ENCODE results near the gene ZPBP2. TPM values are rescaled to one million over a fixed set of nuclear protein-coding genes. Genes with fewer than 3 reads are reported as not detected.
A peak's percentile ranks its signal among the peaks of the same experiment; 100 is the strongest.

ZPBP2 gene
- total RNA-seq, 1 donor = not detected

DNA sequence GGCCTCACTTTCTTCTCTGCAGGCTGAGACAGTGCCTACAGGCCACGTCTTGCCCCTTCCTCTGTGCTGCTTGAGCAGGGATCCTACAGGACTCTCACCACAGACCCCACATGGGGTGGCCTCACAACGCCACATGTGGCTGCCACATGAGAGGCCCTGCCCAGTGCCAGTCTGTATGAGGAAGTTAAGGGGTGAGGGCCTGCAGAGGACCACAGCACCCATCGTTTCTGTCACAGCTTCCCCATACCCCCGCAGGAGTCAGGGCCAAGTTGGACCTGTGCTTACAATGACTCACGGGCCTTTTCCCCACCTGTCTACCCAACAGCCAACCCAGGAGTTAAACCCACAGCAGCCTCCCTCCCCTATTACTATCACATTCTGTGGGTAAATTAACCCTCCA lies 53.3 kb downstream of the ZPBP2 start:
- no peak overlapping the region for H3K4me3 ChIP-seq (ENCODE audit: low read depth, low read length)
- DNase-seq (ENCODE audit: low read depth) = no peak
- TF ChIP-seq, protein P1, sequence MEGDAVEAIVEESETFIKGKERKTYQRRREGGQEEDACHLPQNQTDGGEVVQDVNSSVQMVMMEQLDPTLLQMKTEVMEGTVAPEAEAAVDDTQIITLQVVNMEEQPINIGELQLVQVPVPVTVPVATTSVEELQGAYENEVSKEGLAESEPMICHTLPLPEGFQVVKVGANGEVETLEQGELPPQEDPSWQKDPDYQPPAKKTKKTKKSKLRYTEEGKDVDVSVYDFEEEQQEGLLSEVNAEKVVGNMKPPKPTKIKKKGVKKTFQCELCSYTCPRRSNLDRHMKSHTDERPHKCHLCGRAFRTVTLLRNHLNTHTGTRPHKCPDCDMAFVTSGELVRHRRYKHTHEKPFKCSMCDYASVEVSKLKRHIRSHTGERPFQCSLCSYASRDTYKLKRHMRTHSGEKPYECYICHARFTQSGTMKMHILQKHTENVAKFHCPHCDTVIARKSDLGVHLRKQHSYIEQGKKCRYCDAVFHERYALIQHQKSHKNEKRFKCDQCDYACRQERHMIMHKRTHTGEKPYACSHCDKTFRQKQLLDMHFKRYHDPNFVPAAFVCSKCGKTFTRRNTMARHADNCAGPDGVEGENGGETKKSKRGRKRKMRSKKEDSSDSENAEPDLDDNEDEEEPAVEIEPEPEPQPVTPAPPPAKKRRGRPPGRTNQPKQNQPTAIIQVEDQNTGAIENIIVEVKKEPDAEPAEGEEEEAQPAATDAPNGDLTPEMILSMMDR (IDR thresholded peaks at IDR 0.05; ENCODE audit: insufficient read depth, low read length) = no peak

DNA sequence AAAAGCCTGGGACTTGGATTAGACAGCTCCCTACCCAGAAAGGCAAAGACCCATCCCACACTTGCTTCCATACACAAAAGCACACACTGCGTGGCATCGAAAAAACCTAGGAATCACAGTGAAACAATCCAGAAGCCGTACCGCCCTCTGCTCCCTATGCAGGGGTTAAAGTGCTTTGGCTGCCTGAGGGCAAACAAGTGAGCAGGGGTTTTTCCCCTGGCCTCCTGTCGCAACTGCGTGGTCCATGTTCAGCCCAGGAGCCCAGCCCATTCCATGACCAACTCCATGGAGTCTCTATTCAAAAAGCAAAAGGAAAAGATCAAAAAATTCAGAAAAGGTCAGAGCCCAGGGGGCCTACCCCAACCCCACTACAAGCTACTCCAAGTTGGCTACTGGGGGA lies 54.0 kb downstream of the ZPBP2 start:
- DNase-seq (ENCODE audit: low read depth) = no peak
- TF ChIP-seq, protein P1 (IDR thresholded peaks at IDR 0.05; ENCODE audit: insufficient read depth, low read length) = no peak
- H3K4me3 ChIP-seq (ENCODE audit: low read depth, low read length) = no peak overlapping the region

DNA sequence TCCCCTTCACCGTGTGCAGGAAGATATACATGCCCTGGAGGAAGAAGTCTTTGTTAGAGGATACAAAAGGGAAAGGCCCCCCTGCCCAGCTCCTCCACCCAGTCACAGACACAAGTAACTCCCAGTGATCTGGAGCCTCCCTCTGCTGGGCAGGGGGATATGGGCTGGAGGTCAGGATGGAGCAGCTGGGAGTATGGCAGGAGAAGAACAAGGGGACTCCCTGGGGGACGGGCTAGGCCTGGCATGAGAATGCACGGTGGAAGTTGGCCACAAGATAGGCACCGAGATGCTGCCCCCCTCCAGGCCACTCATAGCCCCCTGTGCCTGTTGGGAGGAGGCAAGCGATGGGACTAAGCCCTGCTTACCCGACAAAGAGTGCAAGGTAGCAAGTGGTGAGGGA lies 55.2 kb downstream of the ZPBP2 start:
- no peak overlapping the region for H3K4me3 ChIP-seq (ENCODE audit: low read depth, low read length)
- no peak for DNase-seq (ENCODE audit: low read depth)
- TF ChIP-seq, protein P1 (IDR thresholded peaks at IDR 0.05; ENCODE audit: insufficient read depth, low read length) = no peak

DNA sequence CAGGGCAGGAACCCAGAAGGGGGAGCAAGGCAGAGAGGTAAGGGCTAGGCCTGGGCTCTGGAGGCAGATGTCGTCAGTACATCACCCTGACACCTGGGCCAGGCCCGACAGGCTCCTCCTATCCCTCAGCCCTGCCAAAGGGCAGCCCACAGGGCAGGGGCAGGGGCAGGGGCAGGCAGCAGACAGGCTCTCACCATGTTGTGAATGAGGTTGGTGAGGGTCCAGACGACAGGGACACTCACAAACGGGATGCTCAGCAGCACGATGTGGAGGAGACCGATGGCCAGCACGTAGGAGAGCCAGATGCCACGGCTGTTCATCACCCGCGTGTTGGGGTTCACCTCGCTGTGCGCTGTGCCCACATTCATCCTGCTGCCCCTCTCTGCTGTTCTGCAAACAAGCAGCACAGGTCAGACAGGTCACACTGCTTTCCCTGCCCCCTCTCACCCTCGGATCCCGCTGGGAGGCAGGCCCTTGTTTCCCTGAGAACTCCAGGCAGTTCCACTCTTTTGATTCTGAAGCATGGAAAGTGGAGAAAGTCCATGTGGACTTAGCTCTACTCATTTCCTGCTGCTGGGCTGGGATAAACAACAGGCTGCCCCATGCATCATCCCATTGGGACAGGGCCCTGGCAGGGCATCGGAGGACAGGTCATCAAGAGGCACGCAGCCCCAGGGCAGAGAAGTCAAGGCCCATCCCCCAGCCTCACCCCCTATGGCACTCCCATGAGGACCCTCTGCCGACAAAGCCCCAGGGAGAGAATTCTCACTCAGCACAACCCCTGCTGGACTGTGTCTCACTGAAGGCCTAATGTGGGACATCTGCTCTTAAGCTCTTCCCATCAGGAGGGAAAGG lies 56.1 kb downstream of the ZPBP2 start:
- TF ChIP-seq, protein P1 (IDR thresholded peaks at IDR 0.05; ENCODE audit: insufficient read depth, low read length) = peak; percentile 43
- no peak overlapping the region for H3K4me3 ChIP-seq (ENCODE audit: low read depth, low read length)
- DNase-seq (ENCODE audit: low read depth) = peak; percentile 35

DNA sequence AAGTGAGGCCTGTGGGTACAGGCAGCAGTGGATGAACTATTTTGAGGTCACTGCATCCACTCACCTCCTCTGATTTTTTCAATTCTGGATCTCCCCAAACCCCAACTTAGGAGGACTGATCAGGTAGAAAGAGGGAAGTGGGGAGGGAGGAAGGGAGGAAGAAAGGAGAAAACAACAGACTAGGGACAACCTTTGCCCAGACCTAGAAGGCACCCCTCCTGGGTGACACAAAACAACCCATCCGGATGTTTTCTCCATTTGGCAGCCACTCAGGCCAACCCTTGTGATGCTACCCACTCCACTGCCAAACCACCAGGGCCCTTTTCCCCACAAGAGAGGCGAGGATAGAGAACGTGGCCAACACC lies 56.7 kb downstream of the ZPBP2 start:
- no peak overlapping the region for H3K4me3 ChIP-seq (ENCODE audit: low read depth, low read length)
- no peak for DNase-seq (ENCODE audit: low read depth)
- TF ChIP-seq, protein P1 (IDR thresholded peaks at IDR 0.05; ENCODE audit: insufficient read depth, low read length) = no peak

DNA sequence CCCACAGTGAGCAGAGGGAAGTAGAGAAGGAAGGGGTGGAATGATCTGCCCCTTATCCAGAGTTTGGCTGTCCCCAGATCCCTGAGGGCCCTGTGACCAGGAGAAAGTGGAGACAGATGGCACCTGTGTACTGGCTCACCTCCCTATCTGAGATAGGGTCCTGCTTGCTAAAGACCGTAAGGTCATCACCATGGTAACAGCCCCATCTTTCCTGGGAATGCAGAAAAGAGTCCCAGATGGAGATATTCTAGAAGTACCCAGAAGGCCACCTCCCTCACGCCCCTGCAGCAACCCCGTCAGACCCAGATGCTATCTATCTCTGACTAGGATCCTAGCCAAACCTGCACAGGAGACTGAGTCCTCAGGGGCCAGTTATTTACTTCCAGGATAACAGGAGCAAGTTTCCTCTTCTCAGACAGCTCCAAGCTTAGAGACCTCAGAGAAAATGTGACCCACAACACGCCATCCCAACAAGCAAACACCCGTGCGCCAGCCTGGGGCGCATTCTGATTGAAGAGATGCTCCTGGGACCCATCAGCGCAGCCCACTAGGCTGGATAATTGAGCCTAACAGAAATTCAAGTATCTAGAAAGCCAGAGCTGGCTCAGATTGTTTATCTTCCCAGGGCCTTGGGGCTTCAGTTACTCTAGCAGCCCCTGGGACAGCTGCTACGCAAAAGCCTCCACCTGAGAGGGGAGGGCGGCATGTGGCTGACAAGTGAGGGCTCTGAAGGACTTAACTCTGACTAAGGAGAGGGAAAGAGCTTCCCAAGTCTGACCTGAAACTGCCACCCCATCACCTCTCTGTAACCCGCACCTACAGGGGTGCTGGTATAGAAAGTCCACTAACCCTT lies 57.5 kb downstream of the ZPBP2 start:
- peak overlapping the region; percentile 81 for H3K4me3 ChIP-seq (ENCODE audit: low read depth, low read length)
- TF ChIP-seq, protein P1 (IDR thresholded peaks at IDR 0.05; ENCODE audit: insufficient read depth, low read length) = no peak
- peak; percentile 7 for DNase-seq (ENCODE audit: low read depth)
